K562 treated with DMSO at 1 percent for 4 hours (cell line): ENCODE data around the gene SLC25A15. TPM values are rescaled to one million over a fixed set of nuclear protein-coding genes. Genes with fewer than 3 reads are reported as not detected.

Experiments
- total RNA-seq: library from RNA; unstranded; fragments of 300-600 nt; gene quantifications from 2 replicates; pipeline ENCODE4 v1.2.3, GENCODE V29; 2022; ENCODE audit not compliant: insufficient read depth

SLC25A15 gene
- total RNA-seq, result 6.6 and 9.3 TPM in 2 replicates

DNA sequence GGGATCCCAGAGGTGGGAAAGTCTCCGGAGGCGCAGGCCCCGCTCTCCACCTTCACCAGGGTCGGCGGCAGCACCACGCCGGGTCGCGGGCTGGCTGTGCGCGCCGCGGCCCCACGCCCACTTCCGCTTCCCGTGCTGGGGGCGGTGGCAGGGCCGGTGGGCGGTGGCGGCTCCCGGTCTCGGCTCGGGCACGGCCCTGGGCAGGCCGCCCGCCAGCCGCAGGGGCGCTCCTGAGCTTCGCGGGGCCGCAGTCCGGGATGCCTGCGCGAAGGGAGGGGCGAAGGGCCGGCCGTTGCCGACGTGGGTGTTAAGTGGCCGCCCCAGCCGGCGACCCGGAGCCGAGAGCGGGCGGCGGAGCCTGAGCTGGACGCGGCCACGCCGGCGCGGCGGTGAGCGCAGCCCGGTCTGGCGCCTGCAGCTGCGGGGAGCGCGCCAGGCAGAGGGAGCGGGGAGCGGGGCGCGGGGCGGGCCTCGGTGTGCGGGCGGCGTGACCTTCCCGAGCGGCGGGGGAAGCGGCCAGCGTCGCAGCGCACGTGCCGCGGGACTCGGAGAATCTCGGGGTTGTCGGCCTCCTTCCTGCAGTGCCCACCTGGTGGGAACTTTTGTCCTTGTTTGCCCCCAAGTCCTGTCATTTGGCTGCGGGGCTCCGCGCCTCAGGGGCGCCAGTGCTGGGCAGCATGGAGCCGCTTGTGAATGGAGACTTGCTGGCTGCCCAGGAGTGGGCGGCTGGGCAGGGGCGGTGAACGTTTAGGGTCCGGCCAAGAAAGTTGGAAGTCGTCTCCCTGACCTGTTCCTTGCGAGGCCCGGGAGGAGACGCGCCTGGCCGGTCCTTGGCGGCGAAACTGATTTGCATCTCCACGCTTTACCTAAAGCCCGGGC, at the start of gene SLC25A15:
Gene SLC25A15, plus strand, starts transcription at position 337 of the 879 bp plus-strand sequence. CDS start 3,616 bp downstream, outside the sequence.

DNA sequence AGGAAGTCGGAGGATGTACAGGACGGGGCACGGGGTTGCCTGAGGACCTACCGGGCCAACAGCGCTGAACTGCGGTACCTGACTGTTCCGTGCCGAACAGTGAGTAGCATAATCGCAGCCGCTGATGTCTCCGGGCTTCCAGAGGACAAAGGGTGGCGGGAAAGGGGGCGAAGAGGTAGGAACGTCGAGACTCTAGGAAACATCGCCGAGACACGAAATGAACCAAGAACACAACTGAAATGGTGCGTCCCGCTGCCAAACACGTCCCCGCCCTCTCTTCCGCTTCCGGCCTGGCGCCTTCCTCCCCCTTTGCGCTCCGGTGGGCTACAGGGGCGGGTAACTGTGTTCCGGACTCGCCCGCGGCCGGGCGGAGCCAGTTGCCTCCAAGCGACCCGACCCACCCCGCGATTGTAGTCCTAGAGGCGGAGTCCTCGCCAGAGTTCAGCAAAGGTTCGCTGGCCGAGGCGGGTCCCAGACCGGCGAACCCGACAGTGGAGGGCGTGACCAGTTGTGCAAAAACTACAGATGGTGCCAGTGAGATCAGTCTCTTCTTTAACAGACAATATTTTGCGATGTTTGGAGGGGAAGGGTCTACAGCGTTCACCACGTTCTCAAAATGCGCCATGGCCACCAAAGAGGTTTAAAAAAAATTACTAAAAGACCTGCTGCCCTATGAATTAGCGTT, 18.3 kb upstream of the SLC25A15 start, which contains the start of gene MRPS31:
Gene MRPS31, minus strand, starts transcription at position 257 of the 685 bp plus-strand sequence. Its CDS starts 54 bp downstream, at position 203.

Other genes with a start within 250 kb of the SLC25A15 start
- 0.20 and 0.22 TPM in 2 replicates for gene FOXO1, start 123.0 kb upstream of the SLC25A15 start, total RNA-seq
- 9.1 and 10.8 TPM in 2 replicates for gene MRPS31, start 18.4 kb upstream of the SLC25A15 start, total RNA-seq
- 18.6 and 23.7 TPM in 2 replicates for gene ELF1, start 229.7 kb downstream of the SLC25A15 start, total RNA-seq